K562 (cell line): Measurements from ENCODE around the gene CBX4. TPM values are rescaled to one million over a fixed set of nuclear protein-coding genes. Genes with fewer than 3 reads are reported as not detected.

ENCODE experiments used
- ATAC-seq: fragments of 200-7000 bp; cut with Tn5 transposase; 3 replicates; pipeline ENCODE4 v1.9.1; 2020; ENCODE audit warnings: moderate library complexity
- BruUV-seq: library from RNA; stranded (reverse); fragments of 400-500 nt; replicated peaks from 2 replicates; lab custom pipeline; 2021; lab: Mats Ljungman, UMichigan
- CTCF ChIA-PET: fragments of 300-600 bp; formaldehyde crosslinking; extraction: SDS; loops from one replicate; lab custom pipeline; 2021; ENCODE audit warnings: low intra/inter-chr PET ratio; lab: Yijun Ruan, JAX
- POLR2A ChIA-PET: fragments of 300-600, 350-650 bp; sonication (Branson Sonifier 250); formaldehyde crosslinking; extraction: SDS; loops from one replicate; lab custom pipeline; 2021; ENCODE audit warnings: antibody characterized with exemption, inconsistent platforms; lab: Yijun Ruan, JAX
- DNase-seq, 4 experiments: peaks; one replicate each; pipeline versions ENCODE4 v3.0.0 to v3.0.0-alpha.2; 2011 to 2018; ENCODE audit warnings: low spot score in 3 of 4, mixed read lengths in 3 of 4; ENCODE audit errors: extremely low read depth in 1 of 4
- FAIRE-seq: peaks from 2 replicates; lab custom pipeline; 2011; peaks lifted over from hg19 to GRCh38; lab: Jason Lieb, UNC
- H2AFZ ChIP-seq: 2 replicates; pipeline ENCODE4 v1.6.0; 2011; ENCODE audit warnings: low read depth, low read length, control low read depth, inconsistent platforms
- H3K27ac ChIP-seq: fragments of 200-600 bp; 3 replicates; pipeline ENCODE4 v1.8.0; 2011; ENCODE audit warnings: low read depth, mild to moderate bottlenecking, control low read depth, inconsistent platforms, low read length, moderate library complexity, mixed read lengths; ENCODE audit errors: extremely low read depth
- H3K27me3 ChIP-seq, 2 experiments: fragments of 300-600 bp in 1 of 2; 2 replicates in 1 of 2; 3 replicates in 1 of 2; pipeline versions ENCODE4 v1.6.0 to v1.8.0; 2011; ENCODE audit warnings: inconsistent platforms in 2 of 2, low read length in 2 of 2, mild to moderate bottlenecking in 1 of 2, mixed read lengths in 1 of 2, moderate library complexity in 1 of 2; ENCODE audit not compliant: control insufficient read depth in 2 of 2, insufficient read depth in 2 of 2
- H3K36me3 ChIP-seq: fragments of 300-600 bp; 3 replicates; pipeline ENCODE4 v1.8.0; 2011; ENCODE audit warnings: mild to moderate bottlenecking, low read length, inconsistent platforms; ENCODE audit not compliant: control insufficient read depth, insufficient read depth
- H3K4me1 ChIP-seq, 2 experiments: fragments of 200-600 bp in 1 of 2; replicated peaks in 1 of 2; 2 replicates in 1 of 2; 3 replicates in 1 of 2; pipeline versions ENCODE4 v1.5.1 to v1.8.0; 2011; ENCODE audit warnings: inconsistent platforms in 2 of 2, low read length in 2 of 2, mild to moderate bottlenecking in 1 of 2, mixed read lengths in 1 of 2, moderate library complexity in 1 of 2; ENCODE audit not compliant: control insufficient read depth in 2 of 2, insufficient read depth in 2 of 2
- H3K4me2 ChIP-seq: 2 replicates; pipeline ENCODE4 v1.6.1; 2011; ENCODE audit warnings: low read length, control low read depth, inconsistent platforms, mixed read lengths; ENCODE audit not compliant: insufficient read depth
- H3K4me3 ChIP-seq: fragments of 200-600 bp; sonication (generic), shearing (Covaris generic); 2 replicates; pipeline ENCODE4 v1.5.1; 2016; ENCODE audit warnings: control low read depth, inconsistent platforms
- H3K79me2 ChIP-seq: fragments of 200-600 bp; 3 replicates; pipeline ENCODE4 v1.8.0; 2011; ENCODE audit warnings: low read length, inconsistent platforms; ENCODE audit not compliant: control insufficient read depth, insufficient read depth
- H3K9ac ChIP-seq, 2 experiments: 2 replicates each; pipeline versions ENCODE4 v1.6.0 to v1.6.1; 2011; ENCODE audit warnings: low read depth in 2 of 2, low read length in 2 of 2, control low read depth in 1 of 2, inconsistent platforms in 1 of 2, mild to moderate bottlenecking in 1 of 2, mixed read lengths in 1 of 2; ENCODE audit not compliant: insufficient read depth in 1 of 2
- H3K9me1 ChIP-seq: one replicate; pipeline ENCODE4 v1.6.0; 2011; ENCODE audit warnings: inconsistent platforms, mild to moderate bottlenecking, low read length, moderate library complexity; ENCODE audit not compliant: control insufficient read depth, insufficient read depth
- H3K9me3 ChIP-seq: replicated peaks from 2 replicates; pipeline ENCODE4 v1.5.1; 2011; ENCODE audit warnings: low read depth, low read length, inconsistent platforms; ENCODE audit not compliant: control insufficient read depth, insufficient read depth
- H4K20me1 ChIP-seq: replicated peaks from 2 replicates; pipeline ENCODE4 v1.6.1; 2011; ENCODE audit warnings: low read length, inconsistent platforms, mixed read lengths; ENCODE audit not compliant: control insufficient read depth, insufficient read depth
- ATF3 ChIP-seq, 2 experiments: fragments of 450-650 bp in 1 of 2; sonication (generic) in 1 of 2; formaldehyde crosslinking in 1 of 2; IDR thresholded peaks in 1 of 2; conservative IDR thresholded peaks in 1 of 2; 2 replicates each; pipeline versions ENCODE4 v1.6.1 to v1.8.1; 2016 to 2023; ENCODE audit warnings: mild to moderate bottlenecking in 2 of 2, moderate library complexity in 2 of 2, inconsistent platforms in 1 of 2, missing genetic modification reagents in 1 of 2
- DLX4 ChIP-seq: fragments of 250-450 bp; sonication (Bioruptor Pico); IDR thresholded peaks from 2 replicates; pipeline ENCODE4 v1.6.1; 2021; ENCODE audit warnings: mild to moderate bottlenecking
- EGR1 ChIP-seq: fragments of 450-650 bp; conservative IDR thresholded peaks from 2 replicates; pipeline ENCODE4 v1.6.1; 2017; ENCODE audit warnings: mild to moderate bottlenecking
- KLF13 ChIP-seq: fragments of 450-650 bp; IDR thresholded peaks from 2 replicates; pipeline ENCODE4 v1.6.1; 2016; ENCODE audit warnings: missing genetic modification characterization, low read depth, mild to moderate bottlenecking, missing compliant biosample characterization, moderate library complexity, borderline replicate concordance
- NFIC ChIP-seq: fragments of 450-650 bp; IDR thresholded peaks from 2 replicates; pipeline ENCODE4 v1.6.1; 2017; ENCODE audit warnings: mild to moderate bottlenecking, inconsistent platforms
- NONO ChIP-seq, 2 experiments: fragments of 200-400 bp in 1 of 2; fragments of 450-650 bp in 1 of 2; formaldehyde crosslinking in 1 of 2; IDR thresholded peaks; 2 replicates each; pipeline ENCODE4 v1.6.1; 2017; ENCODE audit warnings: low read depth in 2 of 2, mild to moderate bottlenecking in 2 of 2, moderate library complexity in 2 of 2, low read length in 1 of 2
- RFX5 ChIP-seq: IDR thresholded peaks from 2 replicates; pipeline ENCODE4 v1.6.1; 2011; ENCODE audit warnings: low read depth, mild to moderate bottlenecking, improper control_type of control experiment, low read length
- SMARCE1 ChIP-seq: fragments of 450-650 bp; IDR thresholded peaks from 2 replicates; pipeline ENCODE4 v1.7.1; 2016; ENCODE audit warnings: mild to moderate bottlenecking
- TARDBP ChIP-seq: fragments of 450-650 bp; IDR thresholded peaks from 2 replicates; pipeline ENCODE4 v1.6.1; 2016
- ZC3H8 ChIP-seq: fragments of 450-650 bp; IDR thresholded peaks from 2 replicates; pipeline ENCODE4 v1.6.1; 2017
- ZNF3 ChIP-seq: fragments of 250-450 bp; sonication (Bioruptor Pico); IDR thresholded peaks from 2 replicates; pipeline ENCODE4 v1.5.0; 2021; ENCODE audit warnings: mild to moderate bottlenecking, moderate library complexity
- ZNF408 ChIP-seq: fragments of 250-450 bp; sonication (Bioruptor Pico); IDR thresholded peaks from 2 replicates; pipeline ENCODE4 v1.4.0; 2020; ENCODE audit warnings: low read depth, mild to moderate bottlenecking, moderate library complexity
- ZNF586 ChIP-seq: fragments of 450-650 bp; formaldehyde crosslinking; conservative IDR thresholded peaks from 2 replicates; pipeline ENCODE4 v1.4.0; 2020; ENCODE audit warnings: mild to moderate bottlenecking, moderate library complexity
- WGBS: fragments of 100-300 bp; shearing (Covaris generic); methylation state at CpG from one replicate; pipeline ENCODE4 v1.1.6; 2016; ENCODE audit warnings: low coverage, mixed read lengths; ENCODE audit not compliant: insufficient coverage; ENCODE audit errors: missing lambda C conversion rate; 5-methylcytosine and 5-hydroxymethylcytosine counted together
- in situ Hi-C: fragments of 300-500 bp; cut with MboI; formaldehyde crosslinking; loops from 4 replicates; pipeline ENCODE4 v1.15.0; 2018; ENCODE audit warnings: inconsistent platforms, mixed read lengths
- intact Hi-C: fragments of 100-400 bp; cut with micrococcal nuclease; formaldehyde crosslinking; loops from 2 replicates; pipeline ENCODE4 v1.14.2; 2022
- polyA plus RNA-seq, 8 experiments: library from polyadenylated mRNA; depleted of rRNA in 4 of 8; stranded (reverse) in 5 of 8; unstranded in 3 of 8; fragments of >200 nt; fragmentation: Nextera tagmentation in 2 of 8; fragmentation: Illumina TruSeq in 1 of 8; extraction: Ambion mirVana in 2 of 8; extraction: Trizol in 1 of 8; gene quantifications; 2 replicates each; pipeline versions ENCODE4 v1.2.1 to v1.2.3, GENCODE V29; 2011 to 2014; ENCODE audit warnings: inconsistent platforms in 1 of 8, missing spikeins in 1 of 8
- total RNA-seq, 7 experiments: library from RNA; depleted of rRNA in 6 of 7; stranded (reverse); fragments of >200 nt in 6 of 7; fragmentation: Illumina TruSeq in 2 of 7; extraction: Trizol in 2 of 7; gene quantifications; 2 replicates each; pipeline versions ENCODE4 v1.2.1 to v1.2.3, GENCODE V29; 2011 to 2021; ENCODE audit warnings: low replicate concordance in 1 of 7
- TF ChIP-seq, protein P1 (sequence below): fragments of 450-650 bp; IDR thresholded peaks from 2 replicates; pipeline ENCODE4 v1.6.1; 2018; ENCODE audit warnings: mild to moderate bottlenecking, low read depth; ENCODE audit not compliant: partially characterized antibody

Gene CBX4
- total and polyA plus RNA-seq, 9 of the 15 experiments (the other 6 are each of a cell fraction or from before 2014, with no cell fraction given): 0.98 to 50.5 (median 10.0) TPM

DNA sequence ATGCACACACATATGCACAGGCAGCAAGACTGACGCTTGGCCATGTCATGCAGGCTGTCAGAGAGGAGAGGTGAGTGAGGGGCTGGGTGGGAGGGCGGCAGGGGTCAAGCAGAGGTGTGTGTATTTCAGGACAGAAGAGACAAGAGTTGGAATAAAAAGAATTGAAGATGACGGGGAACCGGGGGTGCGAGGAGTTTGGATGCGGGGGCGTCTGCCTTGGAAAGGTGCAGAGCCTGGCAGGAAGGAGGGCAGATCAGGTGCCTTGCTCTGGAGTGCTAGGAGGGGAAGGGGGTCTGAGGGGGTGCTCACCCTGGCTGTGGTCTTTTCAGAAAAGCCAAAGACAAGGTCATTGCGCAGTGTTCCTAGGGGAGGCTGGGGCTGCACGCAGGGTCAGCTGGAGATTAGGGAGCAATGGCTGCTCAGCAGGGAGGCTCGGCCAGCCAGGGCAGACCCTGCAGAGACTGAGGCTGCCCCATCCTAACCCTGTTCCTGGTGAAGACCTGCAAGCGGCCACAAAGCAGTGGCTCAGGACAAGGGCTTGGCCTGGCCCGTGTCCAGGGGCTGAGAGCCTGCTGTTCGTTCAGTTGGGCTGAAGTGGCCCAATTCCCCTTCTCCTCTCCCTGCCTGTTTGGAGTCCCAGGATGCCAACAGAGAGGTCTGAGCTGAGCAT, 23.7 kb upstream of the CBX4 start:
- Histone ChIP-seq H3K4me3 (no peak overlapping the region), H3K36me3 (no peaks in the 10 kb centered on the region), H3K27me3 (peaks cover 57 to 85% of the 10 kb centered on the region in 2 experiments; a peak in 4 of 5 replicates), H3K27ac (no peak overlapping the region), H3K79me2 (no peaks in the 10 kb centered on the region), H2AFZ (no peak overlapping the region), H3K9me3 (no peaks in the 10 kb centered on the region), H3K4me2 (no peak overlapping the region), H3K9ac (peak overlapping the region in 1 of 2 experiments; percentile 45; a peak in 1 of 4 replicates), H4K20me1 (peaks cover 7% of the 10 kb centered on the region), H3K4me1 (peaks cover 0 to 15% of the 10 kb centered on the region in 2 experiments; a peak in 2 of 5 replicates), H3K9me1 (no peaks in the 10 kb centered on the region)
- CTCF ChIA-PET: no interaction called here
- POLR2A ChIA-PET: no interaction called here
- WGBS: 6% methylated on average over 13 of the region's 13 CpGs
- intact Hi-C loops (no loop called here), in situ Hi-C loops (no loop called here)
- no peak for FAIRE-seq
- no TSS peak for BruUV-seq
- TF ChIP-seq RFX5 (no peak), NFIC (0 out of 2 replicates have a peak, but pooled peaks have one; percentile 8), EGR1 (peak; percentile 25; the same call in 1 of the 2 replicates), SMARCE1 (no peak), ZC3H8 (no peak), ATF3 (IDR thresholded peaks at IDR 0.05) (no peak), ATF3 (CRISPR knock-in tag; conservative IDR thresholded peaks at IDR 0.05) (no peak), TARDBP (no peak), ZNF408 (no peak), KLF13 (no peak), ZNF586 (no peak), NONO (IDR thresholded peaks at IDR 0.05; ENCODE audit: low read depth in 2 of 2, low read length in 1 of 2) (no peak), ZNF3 (CRISPR knock-in tag) (no peak), DLX4 (no peak)
- TF ChIP-seq, protein P1, sequence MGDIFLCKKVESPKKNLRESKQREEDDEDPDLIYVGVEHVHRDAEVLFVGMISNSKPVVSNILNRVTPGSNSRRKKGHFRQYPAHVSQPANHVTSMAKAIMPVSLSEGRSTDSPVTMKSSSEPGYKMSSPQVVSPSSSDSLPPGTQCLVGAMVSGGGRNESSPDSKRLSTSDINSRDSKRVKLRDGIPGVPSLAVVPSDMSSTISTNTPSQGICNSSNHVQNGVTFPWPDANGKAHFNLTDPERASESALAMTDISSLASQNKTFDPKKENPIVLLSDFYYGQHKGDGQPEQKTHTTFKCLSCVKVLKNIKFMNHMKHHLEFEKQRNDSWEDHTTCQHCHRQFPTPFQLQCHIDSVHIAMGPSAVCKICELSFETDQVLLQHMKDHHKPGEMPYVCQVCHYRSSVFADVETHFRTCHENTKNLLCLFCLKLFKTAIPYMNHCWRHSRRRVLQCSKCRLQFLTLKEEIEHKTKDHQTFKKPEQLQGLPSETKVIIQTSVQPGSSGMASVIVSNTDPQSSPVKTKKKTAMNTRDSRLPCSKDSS: no peak
- ATAC-seq: no peak; the same call in 2 of the 3 replicates
- no peak for DNase-seq
